GM19025 (cell line): ENCODE measurements around the gene IRF4.

Source experiments
- ATAC-seq: cut with Tn5 transposase; IDR thresholded peaks from one replicate; pipeline ENCODE4 v1.9.1; 2021; ENCODE audit warnings: mild to moderate bottlenecking, low read depth, moderate library complexity; ENCODE audit not compliant: unreplicated experiment

The IRF4 gene

DNA sequence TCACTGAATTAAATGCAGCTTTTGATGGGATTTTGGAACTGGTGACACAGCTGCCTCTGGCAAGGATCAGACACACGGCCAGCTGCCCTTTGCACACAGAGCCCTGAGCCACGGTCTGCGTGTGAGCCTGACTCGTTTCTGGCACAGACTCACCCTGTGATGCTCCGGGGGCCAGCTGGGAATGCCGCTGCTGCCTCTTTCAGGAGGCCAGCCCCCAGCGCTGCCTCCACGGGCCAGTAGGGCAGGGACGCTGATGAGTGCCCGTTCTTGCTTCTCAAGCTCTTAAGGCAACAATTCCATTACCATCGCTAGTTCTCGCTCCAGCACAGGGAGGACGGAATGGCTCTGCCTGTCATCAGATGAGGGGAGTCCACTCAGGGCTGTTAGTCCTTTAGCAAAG lies 61.6 kb downstream of the IRF4 start:
- no peak for ATAC-seq

- no peak for ATAC-seq
Measured at GRCh38 chr6:454148-454991, 62.8 kb downstream of the IRF4 start.

- ATAC-seq, result no peak
Measured at GRCh38 chr6:455006-455585, 63.5 kb downstream of the IRF4 start.

- no peak for ATAC-seq
Measured at GRCh38 chr6:455835-456234, 64.3 kb downstream of the IRF4 start.

- no peak for ATAC-seq
Measured at GRCh38 chr6:456358-456867, 64.9 kb downstream of the IRF4 start.

DNA sequence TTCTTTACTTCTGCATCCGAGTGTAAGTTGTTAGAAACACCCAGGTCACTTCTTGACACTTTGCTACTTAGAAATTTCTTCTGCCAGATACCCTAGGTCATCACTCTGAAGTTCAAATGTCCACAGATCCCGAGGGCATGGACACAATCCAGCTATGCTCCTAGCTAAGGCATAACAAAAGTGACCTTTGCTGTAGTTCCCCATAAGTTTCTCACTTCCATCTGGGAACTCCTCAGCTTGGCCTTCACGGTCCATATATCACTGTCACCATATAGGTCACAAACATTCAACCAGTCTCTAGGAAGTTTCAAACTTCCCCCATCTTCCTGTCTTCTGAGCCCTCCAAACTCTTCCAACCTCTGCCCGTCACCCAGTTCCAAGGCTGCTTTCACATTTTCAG lies 65.3 kb downstream of the IRF4 start:
- no peak for ATAC-seq
